Measurements from ENCODE around the gene PCCA.

DNA sequence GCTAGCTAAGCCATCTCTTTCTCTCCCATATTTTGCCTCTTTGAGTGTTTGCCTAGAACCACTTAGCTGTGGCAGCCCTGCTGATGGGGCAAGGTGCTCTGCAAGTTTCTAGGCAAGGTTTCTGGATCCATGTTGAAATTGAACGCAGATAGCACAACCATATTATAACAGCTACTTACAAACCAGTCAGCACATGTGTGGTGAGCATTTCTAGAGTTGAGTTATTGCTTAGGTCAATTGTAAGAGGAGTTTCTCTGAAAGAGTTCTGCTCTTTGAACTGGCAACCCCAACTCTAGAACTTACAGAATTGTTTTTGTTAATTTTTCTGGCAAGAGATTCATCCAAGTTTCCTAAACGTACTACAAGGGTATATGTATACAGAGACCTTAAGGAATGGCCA lies 396.4 kb downstream of the PCCA start:
- TF ChIP-seq, protein P1, sequence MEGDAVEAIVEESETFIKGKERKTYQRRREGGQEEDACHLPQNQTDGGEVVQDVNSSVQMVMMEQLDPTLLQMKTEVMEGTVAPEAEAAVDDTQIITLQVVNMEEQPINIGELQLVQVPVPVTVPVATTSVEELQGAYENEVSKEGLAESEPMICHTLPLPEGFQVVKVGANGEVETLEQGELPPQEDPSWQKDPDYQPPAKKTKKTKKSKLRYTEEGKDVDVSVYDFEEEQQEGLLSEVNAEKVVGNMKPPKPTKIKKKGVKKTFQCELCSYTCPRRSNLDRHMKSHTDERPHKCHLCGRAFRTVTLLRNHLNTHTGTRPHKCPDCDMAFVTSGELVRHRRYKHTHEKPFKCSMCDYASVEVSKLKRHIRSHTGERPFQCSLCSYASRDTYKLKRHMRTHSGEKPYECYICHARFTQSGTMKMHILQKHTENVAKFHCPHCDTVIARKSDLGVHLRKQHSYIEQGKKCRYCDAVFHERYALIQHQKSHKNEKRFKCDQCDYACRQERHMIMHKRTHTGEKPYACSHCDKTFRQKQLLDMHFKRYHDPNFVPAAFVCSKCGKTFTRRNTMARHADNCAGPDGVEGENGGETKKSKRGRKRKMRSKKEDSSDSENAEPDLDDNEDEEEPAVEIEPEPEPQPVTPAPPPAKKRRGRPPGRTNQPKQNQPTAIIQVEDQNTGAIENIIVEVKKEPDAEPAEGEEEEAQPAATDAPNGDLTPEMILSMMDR (IDR thresholded peaks at IDR 0.05): no peak
- no peak for TF ChIP-seq POLR2A (IDR thresholded peaks at IDR 0.05)
- TF ChIP-seq POLR2AphosphoS5 (IDR thresholded peaks at IDR 0.05): no peak

Data from prostate gland (tissue), 2 donors.